ENCODE results near the gene FGFR1OP2. TPM values are rescaled to one million over a fixed set of nuclear protein-coding genes. Genes with fewer than 3 reads are reported as not detected.

The FGFR1OP2 gene
- total and polyA plus RNA-seq, 2 donors = 52.4 to 56.0 TPM

DNA sequence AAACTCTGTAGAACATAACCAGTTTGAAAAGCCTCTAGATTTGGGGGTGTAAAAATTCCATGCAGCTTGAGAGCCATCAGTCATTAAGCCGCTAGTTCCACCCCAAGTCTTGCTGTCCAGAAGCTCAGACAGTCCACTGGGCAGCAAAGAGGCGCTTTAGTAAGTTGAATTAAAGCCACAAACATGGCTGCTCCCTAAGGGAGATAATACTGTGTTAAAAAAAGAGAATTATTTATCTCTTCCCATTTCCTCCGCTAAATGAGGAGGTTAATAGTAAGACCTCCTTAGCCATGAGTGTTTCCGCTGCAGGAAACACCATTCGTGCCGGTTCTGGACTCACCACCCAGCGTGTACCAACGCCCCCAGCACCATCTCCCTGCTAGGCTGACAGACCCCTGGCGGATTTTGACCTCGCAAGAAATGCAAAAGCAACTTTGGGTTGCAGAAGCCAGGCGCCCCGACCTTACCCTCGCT lies 75.4 kb downstream of the FGFR1OP2 start:
- under 1% methylated on average over 13 of the region's 13 CpGs for WGBS
- Histone ChIP-seq H3K9me3 (ENCODE audit: control insufficient read depth in 2 of 2, insufficient read depth in 1 of 2, low read length in 1 of 2) (no peaks in the 10 kb centered on the region), H3K4me1 (ENCODE audit: control insufficient read depth in 2 of 2, insufficient read depth in 2 of 2, low read length in 2 of 2) (peaks cover 26 to 48% of the 10 kb centered on the region in 2 donors), H3K36me3 (ENCODE audit: control insufficient read depth in 2 of 2, insufficient read depth in 2 of 2, low read length in 1 of 2) (no peaks in the 10 kb centered on the region), H3K27ac (ENCODE audit: low read depth in 1 of 2, low read length in 1 of 2) (peak overlapping the region; percentile 89 to 91), H3K27me3 (ENCODE audit: control insufficient read depth in 2 of 2, insufficient read depth in 1 of 2, low read length in 1 of 2) (no peaks in the 10 kb centered on the region), H3K4me3 (ENCODE audit: low read length in 2 of 2) (peak overlapping the region; percentile 61 to 71)
- DNase-seq (ENCODE audit: low read depth in 6 of 9, low spot score in 9 of 9) = no peak

DNA sequence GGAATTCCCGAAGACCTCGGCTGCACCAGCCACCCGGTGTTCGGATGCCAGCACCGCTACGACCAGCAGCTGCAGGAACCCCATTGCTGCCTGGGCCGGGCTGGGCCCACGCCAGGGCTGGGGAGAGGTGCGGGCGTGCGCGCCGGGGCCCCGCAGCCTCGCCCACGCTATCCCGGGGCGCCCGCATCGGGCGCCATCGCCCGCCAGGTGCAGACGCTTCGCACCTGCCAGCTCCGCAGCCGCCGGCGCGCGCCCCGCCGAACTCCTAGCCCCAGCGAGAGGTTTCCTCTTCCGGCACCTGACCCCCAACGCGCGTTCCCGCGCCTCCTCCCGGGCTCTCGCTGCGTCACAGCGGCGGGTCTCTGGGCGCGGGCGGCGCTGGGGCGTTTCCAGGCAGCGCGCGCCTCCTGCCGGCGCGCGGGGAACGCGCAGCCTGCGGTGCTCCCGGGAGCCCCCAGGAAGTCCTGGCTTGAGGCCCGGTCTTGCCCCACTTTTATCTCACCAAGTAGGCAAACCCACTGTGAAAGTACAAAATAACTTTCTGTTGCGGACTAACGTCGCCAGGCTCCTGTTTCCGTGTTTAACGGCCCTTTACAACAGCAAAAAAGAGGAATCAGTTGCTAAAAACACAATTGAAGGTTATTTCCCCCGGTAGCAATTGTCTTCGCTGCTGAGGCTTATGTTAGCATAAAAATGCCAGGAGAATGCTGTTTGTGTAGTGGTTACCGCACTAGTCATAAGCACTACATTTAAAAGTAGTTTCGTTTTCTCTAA lies 76.0 kb downstream of the FGFR1OP2 start, which contains the start of gene TM7SF3:
TM7SF3 (minus strand) TSS at position 300 of the 774 bp plus-strand sequence; CDS start at position 84, 216 bp downstream.
- peak within 1 kb of the TSS; percentile 61 to 71 for H3K4me3 ChIP-seq (ENCODE audit: low read length in 2 of 2)
- H3K36me3 ChIP-seq (ENCODE audit: control insufficient read depth in 2 of 2, insufficient read depth in 2 of 2, low read length in 1 of 2) = no peaks in the 10 kb centered on the region
- under 1% methylated on average over 71 of the region's 71 CpGs for WGBS
- H3K4me1 ChIP-seq (ENCODE audit: control insufficient read depth in 2 of 2, insufficient read depth in 2 of 2, low read length in 2 of 2) = peaks cover 26 to 51% of the 10 kb centered on the region in 2 donors
- peak; percentile 85 to 99 (median 96) for DNase-seq (ENCODE audit: low read depth in 6 of 9, low spot score in 9 of 9)
- no peaks in the 10 kb centered on the region for H3K27me3 ChIP-seq (ENCODE audit: control insufficient read depth in 2 of 2, insufficient read depth in 1 of 2, low read length in 1 of 2)
- H3K27ac ChIP-seq (ENCODE audit: low read depth in 1 of 2, low read length in 1 of 2) = peak within 1 kb of the TSS; percentile 89 to 97
- H3K9me3 ChIP-seq (ENCODE audit: control insufficient read depth in 2 of 2, insufficient read depth in 1 of 2, low read length in 1 of 2) = no peaks in the 10 kb centered on the region

DNA sequence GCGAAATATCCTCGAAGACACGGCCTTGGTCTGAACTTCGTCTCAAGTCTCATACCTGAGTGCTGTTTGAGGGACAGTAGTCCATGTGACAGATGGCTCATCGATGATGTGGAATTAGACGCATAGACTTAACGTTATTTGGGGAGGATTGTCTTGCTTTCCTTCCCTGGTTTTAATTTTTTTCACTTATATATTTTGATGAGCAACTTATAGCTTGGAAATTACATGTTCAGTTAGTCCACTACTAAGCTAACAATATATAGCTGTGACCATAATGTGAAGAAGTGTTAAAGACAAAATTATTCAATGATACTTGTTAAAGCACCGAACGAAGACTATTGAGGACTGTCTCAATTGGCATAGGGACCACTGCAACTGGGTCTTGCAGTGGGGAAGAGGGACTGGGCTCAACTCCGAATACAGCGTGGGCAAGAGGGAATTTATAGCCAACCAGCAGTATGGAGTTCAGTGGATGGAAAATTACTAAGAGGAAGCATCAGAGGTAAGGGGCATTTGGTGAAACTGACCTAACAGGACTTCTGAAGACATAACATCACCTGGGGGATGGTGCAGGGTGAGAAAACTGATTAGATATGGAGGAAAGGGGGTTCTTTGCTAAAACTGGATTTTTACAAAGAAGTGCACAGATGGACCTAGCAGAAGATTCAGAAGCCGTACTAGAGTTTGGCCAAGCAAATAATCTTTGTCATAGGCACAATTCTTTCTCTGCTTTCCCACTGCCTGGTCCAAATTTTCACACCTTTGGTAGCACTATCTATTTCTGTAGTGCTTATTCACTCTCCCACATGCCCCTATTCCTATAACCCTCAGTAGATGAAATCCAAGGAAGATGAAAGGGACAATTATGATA lies 76.8 kb downstream of the FGFR1OP2 start:
- Histone ChIP-seq H3K4me3 (ENCODE audit: low read length in 2 of 2) (peak overlapping the region; percentile 49 to 61), H3K27me3 (ENCODE audit: control insufficient read depth in 2 of 2, insufficient read depth in 1 of 2, low read length in 1 of 2) (no peaks in the 10 kb centered on the region), H3K27ac (ENCODE audit: low read depth in 1 of 2, low read length in 1 of 2) (peak overlapping the region; percentile 89 to 97), H3K36me3 (ENCODE audit: control insufficient read depth in 2 of 2, insufficient read depth in 2 of 2, low read length in 1 of 2) (no peaks in the 10 kb centered on the region), H3K4me1 (ENCODE audit: control insufficient read depth in 2 of 2, insufficient read depth in 2 of 2, low read length in 2 of 2) (peaks cover 26 to 51% of the 10 kb centered on the region in 2 donors), H3K9me3 (ENCODE audit: control insufficient read depth in 2 of 2, insufficient read depth in 1 of 2, low read length in 1 of 2) (no peaks in the 10 kb centered on the region)
- 37% methylated on average over 12 of the region's 12 CpGs for WGBS
- peak in 1 of 9 donors; percentile 31 for DNase-seq (ENCODE audit: low read depth in 6 of 9, low spot score in 9 of 9)

DNA sequence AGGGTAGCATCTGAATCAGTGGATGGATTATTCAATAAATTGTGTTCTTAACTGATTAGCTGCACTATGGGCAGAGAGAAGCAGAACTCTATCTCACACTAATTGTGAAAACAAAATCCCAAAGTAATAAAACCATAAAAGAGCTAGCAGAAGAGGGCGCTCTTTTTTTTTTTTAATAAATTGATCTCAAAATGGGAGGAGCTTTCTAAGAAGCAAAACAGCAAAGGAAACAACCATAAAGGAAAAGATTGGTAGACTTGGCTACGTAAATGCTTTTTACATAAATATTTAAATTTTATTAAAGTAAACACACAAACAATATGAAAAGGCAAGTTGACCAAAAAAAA lies 77.4 kb downstream of the FGFR1OP2 start:
- Histone ChIP-seq H3K27me3 (ENCODE audit: control insufficient read depth in 2 of 2, insufficient read depth in 1 of 2, low read length in 1 of 2) (no peaks in the 10 kb centered on the region), H3K4me1 (ENCODE audit: control insufficient read depth in 2 of 2, insufficient read depth in 2 of 2, low read length in 2 of 2) (peaks cover 26 to 51% of the 10 kb centered on the region in 2 donors), H3K36me3 (ENCODE audit: control insufficient read depth in 2 of 2, insufficient read depth in 2 of 2, low read length in 1 of 2) (no peaks in the 10 kb centered on the region), H3K9me3 (ENCODE audit: control insufficient read depth in 2 of 2, insufficient read depth in 1 of 2, low read length in 1 of 2) (no peaks in the 10 kb centered on the region), H3K27ac (ENCODE audit: low read depth in 1 of 2, low read length in 1 of 2) (peak overlapping the region in 1 of 2 donors; percentile 97), H3K4me3 (ENCODE audit: low read length in 2 of 2) (no peak overlapping the region)
- peak in 1 of 9 donors; percentile 70 for DNase-seq (ENCODE audit: low read depth in 6 of 9, low spot score in 9 of 9)
- 4% methylated on average over 2 of the region's 2 CpGs for WGBS

Other genes starting within 250 kb of the FGFR1OP2 start
- gene ITPR2, start 105.3 kb upstream of the FGFR1OP2 start, total RNA-seq = 34.0 TPM
- gene ITPR2, start 105.3 kb upstream of the FGFR1OP2 start, polyA plus RNA-seq = 8.8 TPM
- 38.8 TPM for gene INTS13, start 489 bp upstream of the FGFR1OP2 start, total RNA-seq
- gene INTS13, start 489 bp upstream of the FGFR1OP2 start, polyA plus RNA-seq = 40.5 TPM
- gene TM7SF3, start 75.9 kb downstream of the FGFR1OP2 start, total RNA-seq = 67.0 TPM
- gene TM7SF3, start 75.9 kb downstream of the FGFR1OP2 start, polyA plus RNA-seq = 38.0 TPM
- gene MED21, start 84.1 kb downstream of the FGFR1OP2 start, total RNA-seq = 32.4 TPM
- 37.7 TPM for gene MED21, start 84.1 kb downstream of the FGFR1OP2 start, polyA plus RNA-seq
- gene C12orf71, start 144.1 kb downstream of the FGFR1OP2 start, total RNA-seq = not detected
- gene C12orf71, start 144.1 kb downstream of the FGFR1OP2 start, polyA plus RNA-seq = not detected

All from thymus (tissue), 11 donors.